SK-N-SH (cell line): Measurements from ENCODE around the gene ORC3. TPM values are rescaled to one million over a fixed set of nuclear protein-coding genes. Genes with fewer than 3 reads are reported as not detected.

Experiments used
- CTCF ChIA-PET: fragments of 300-600, 350-600 bp; formaldehyde crosslinking; extraction: SDS; loops from one replicate; lab custom pipeline; 2021; lab: Yijun Ruan, JAX
- POLR2A ChIA-PET: fragments of 350-600 bp; sonication (Branson Sonifier 250); formaldehyde crosslinking; extraction: SDS; loops from one replicate; lab custom pipeline; 2020; ENCODE audit warnings: antibody characterized with exemption, inconsistent platforms; lab: Yijun Ruan, JAX
- DNase-seq: peaks from one replicate; pipeline ENCODE4 v3.0.0; 2012
- H2AFZ ChIP-seq: fragments of 200-600 bp; sonication (generic); 2 replicates; pipeline ENCODE4 v1.8.1; 2016; ENCODE audit warnings: antibody characterized with exemption, mild to moderate bottlenecking, low read depth
- H3F3A ChIP-seq: fragments of 200-600 bp; sonication (generic); replicated peaks from 2 replicates; pipeline ENCODE3; 2016; ENCODE audit warnings: antibody characterized with exemption, mild to moderate bottlenecking; ENCODE audit not compliant: insufficient read depth
- H3K27ac ChIP-seq, 2 experiments: fragments of 200-500 bp in 1 of 2; fragments of 200-600 bp in 1 of 2; sonication (Bioruptor generic) in 1 of 2; sonication (generic), shearing (Covaris generic) in 1 of 2; 2 replicates each; pipeline versions ENCODE4 v1.5.1 to v1.6.1; 2014 to 2016; ENCODE audit warnings: low read depth in 2 of 2, inconsistent platforms in 1 of 2, low read length in 1 of 2, mild to moderate bottlenecking in 1 of 2, mixed read lengths in 1 of 2
- H3K27me3 ChIP-seq: fragments of 200-600 bp; sonication (generic), shearing (Covaris generic); 2 replicates; pipeline ENCODE4 v1.6.1; 2016; ENCODE audit warnings: mixed run types; ENCODE audit not compliant: insufficient read depth
- H3K36me3 ChIP-seq, 2 experiments: fragments of 200-500 bp in 1 of 2; fragments of 200-600 bp in 1 of 2; sonication (Bioruptor generic) in 1 of 2; sonication (generic) in 1 of 2; replicated peaks in 1 of 2; 2 replicates each; pipeline versions ENCODE3 to v1.5.1; 2014 to 2016; ENCODE audit warnings: low read length in 1 of 2, mild to moderate bottlenecking in 1 of 2; ENCODE audit not compliant: insufficient read depth in 2 of 2, control insufficient read depth in 1 of 2
- H3K4me1 ChIP-seq, 2 experiments: fragments of 200-500 bp in 1 of 2; fragments of 200-600 bp in 1 of 2; sonication (Bioruptor generic) in 1 of 2; sonication (generic), shearing (Covaris generic) in 1 of 2; 2 replicates each; pipeline versions ENCODE4 v1.5.1 to v1.6.1; 2014 to 2016; ENCODE audit warnings: low read depth in 1 of 2, low read length in 1 of 2, mixed run types in 1 of 2; ENCODE audit not compliant: insufficient read depth in 2 of 2, control insufficient read depth in 1 of 2
- H3K4me2 ChIP-seq: fragments of 200-600 bp; sonication (generic), shearing (Covaris generic); 2 replicates; pipeline ENCODE4 v1.6.1; 2017; ENCODE audit warnings: mixed run types
- H3K4me3 ChIP-seq, 2 experiments: fragments of 200-500 bp in 1 of 2; fragments of 200-600 bp in 1 of 2; sonication (Bioruptor generic) in 1 of 2; sonication (generic), shearing (Covaris generic) in 1 of 2; 2 replicates each; pipeline versions ENCODE4 v1.5.1 to v1.8.1; 2014 to 2016; ENCODE audit warnings: low read depth in 2 of 2, inconsistent platforms in 1 of 2, low read length in 1 of 2, mild to moderate bottlenecking in 1 of 2, mixed read lengths in 1 of 2, moderate library complexity in 1 of 2
- H3K79me2 ChIP-seq: fragments of 200-600 bp; sonication (generic); 2 replicates; pipeline ENCODE4 v1.8.1; 2017; ENCODE audit warnings: mild to moderate bottlenecking; ENCODE audit not compliant: insufficient read depth
- H3K9ac ChIP-seq: fragments of 200-600 bp; sonication (generic); 2 replicates; pipeline ENCODE4 v1.6.1; 2017; ENCODE audit warnings: mixed run types
- H3K9me2 ChIP-seq: fragments of 200-600 bp; sonication (generic); 2 replicates; pipeline ENCODE4 v1.6.1; 2017; ENCODE audit warnings: mixed run types
- H3K9me3 ChIP-seq: fragments of 200-600 bp; sonication (generic); 2 replicates; pipeline ENCODE4 v1.6.1; 2017; ENCODE audit warnings: mixed run types, mild to moderate bottlenecking, moderate library complexity
- H4K20me1 ChIP-seq: fragments of 200-600 bp; sonication (generic); 2 replicates; pipeline ENCODE4 v1.6.1; 2017; ENCODE audit warnings: mild to moderate bottlenecking, mixed run types; ENCODE audit not compliant: insufficient read depth
- CHD2 ChIP-seq: fragments of 150-350 bp; IDR thresholded peaks from 2 replicates; pipeline ENCODE4 v1.6.1; 2018; ENCODE audit warnings: low read length; ENCODE audit not compliant: partially characterized antibody
- ELF1 ChIP-seq: IDR thresholded peaks from 2 replicates; pipeline ENCODE4 v1.4.0; 2012
- EZH2phosphoT487 ChIP-seq: fragments of 200-600 bp; sonication (generic); IDR thresholded peaks from 2 replicates; pipeline ENCODE4 v1.6.1; 2017; ENCODE audit warnings: low read depth, mixed run types, mild to moderate bottlenecking, antibody characterized with exemption, moderate library complexity, borderline replicate concordance
- FOSL2 ChIP-seq: IDR thresholded peaks from 2 replicates; pipeline ENCODE4 v1.4.0; 2012; ENCODE audit warnings: low read depth, mild to moderate bottlenecking, moderate library complexity, borderline replicate concordance
- FOXJ3 ChIP-seq: sonication (generic); formaldehyde crosslinking; IDR thresholded peaks from 2 replicates; pipeline ENCODE4 v1.5.1; 2020; ENCODE audit warnings: mild to moderate bottlenecking, missing genetic modification reagents
- FOXM1 ChIP-seq: IDR thresholded peaks from 2 replicates; pipeline ENCODE4 v1.4.0; 2012; ENCODE audit warnings: low read depth, mild to moderate bottlenecking
- GATA2 ChIP-seq: sonication (generic); formaldehyde crosslinking; IDR thresholded peaks from 2 replicates; pipeline ENCODE4 v1.5.0; 2020; ENCODE audit warnings: mild to moderate bottlenecking, missing genetic modification reagents
- MEF2A ChIP-seq: IDR thresholded peaks from 2 replicates; pipeline ENCODE4 v1.4.0; 2012; ENCODE audit warnings: low read depth, borderline replicate concordance
- POLR2AphosphoS5 ChIP-seq: IDR thresholded peaks from 2 replicates; pipeline ENCODE4 v1.6.1; 2012; ENCODE audit warnings: low read depth, low read length
- RAD21 ChIP-seq: IDR thresholded peaks from 2 replicates; pipeline ENCODE4 v1.6.1; 2012; ENCODE audit warnings: mild to moderate bottlenecking, low read length
- RXRA ChIP-seq: IDR thresholded peaks from 2 replicates; pipeline ENCODE4 v1.4.0; 2012; ENCODE audit warnings: low read depth, mild to moderate bottlenecking, borderline replicate concordance
- SMC3 ChIP-seq: IDR thresholded peaks from 2 replicates; pipeline ENCODE4 v1.6.1; 2012; ENCODE audit warnings: low read depth, low read length, improper control_type of control experiment
- TAF1 ChIP-seq: IDR thresholded peaks from 2 replicates; pipeline ENCODE4 v1.6.1; 2012; ENCODE audit warnings: low read depth, mild to moderate bottlenecking, low read length, moderate library complexity, borderline replicate concordance
- TCF12 ChIP-seq: IDR thresholded peaks from 2 replicates; pipeline ENCODE4 v1.4.0; 2012
- TEAD4 ChIP-seq: IDR thresholded peaks from 2 replicates; pipeline ENCODE4 v1.4.0; 2012; ENCODE audit warnings: mild to moderate bottlenecking, borderline replicate concordance; ENCODE audit not compliant: insufficient read depth
- USF2 ChIP-seq: fragments of 150-350 bp; IDR thresholded peaks from 2 replicates; pipeline ENCODE4 v1.6.1; 2017; ENCODE audit warnings: antibody characterized with exemption, low read length, low read depth, borderline replicate concordance
- YY1 ChIP-seq: IDR thresholded peaks from 2 replicates; pipeline ENCODE4 v1.4.0; 2012; ENCODE audit warnings: low read depth, mild to moderate bottlenecking
- WGBS: methylation state at CpG from one replicate; pipeline ENCODE4 v1.1.6; 2017; ENCODE audit warnings: low lambda C conversion rate; 5-methylcytosine and 5-hydroxymethylcytosine counted together
- polyA plus RNA-seq, 3 experiments: library from polyadenylated mRNA; depleted of rRNA; stranded (reverse); fragments of >200 nt; gene quantifications; 2 replicates each; pipeline ENCODE4 v1.2.3, GENCODE V29; 2012
- TF ChIP-seq, protein P1 (sequence below): IDR thresholded peaks from 2 replicates; pipeline ENCODE4 v1.6.1; 2012; ENCODE audit warnings: mild to moderate bottlenecking, low read depth, low read length, moderate library complexity
- TF ChIP-seq, protein P2 (sequence below): IDR thresholded peaks from 2 replicates; pipeline ENCODE4 v1.4.0; 2012; ENCODE audit warnings: low read depth, borderline replicate concordance

The ORC3 gene
- polyA plus RNA-seq, 1 of the 3 experiments (the other 2 are of a cell fraction), result 13.3 TPM

DNA sequence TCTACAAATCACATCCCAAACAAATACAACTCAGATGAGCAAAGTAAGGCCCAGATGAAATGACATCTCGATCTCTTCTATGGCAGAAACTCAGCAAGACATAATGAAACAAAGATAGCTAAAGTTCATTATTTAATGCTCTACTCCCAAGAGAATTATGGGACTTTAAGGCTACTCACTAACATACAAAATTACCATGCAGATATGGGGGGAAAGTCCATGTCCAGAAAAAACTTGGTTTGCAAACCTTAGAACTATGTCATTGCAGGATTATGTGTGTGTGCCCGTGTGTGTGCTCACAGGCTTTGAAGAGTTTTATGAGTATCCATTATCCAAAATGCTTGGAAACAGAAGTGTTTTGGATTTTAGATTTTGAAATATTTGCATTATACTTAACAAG, 78.1 kb downstream of the ORC3 start:
- Histone ChIP-seq H3K36me3 (peaks cover 51 to 58% of the 10 kb centered on the region in 2 experiments), H3K4me2 (no peak overlapping the region), H3K9me2 (no peaks in the 10 kb centered on the region), H3K27me3 (no peaks in the 10 kb centered on the region), H3K27ac (no peak overlapping the region), H2AFZ (no peak overlapping the region), H3K9me3 (no peaks in the 10 kb centered on the region), H3K79me2 (no peaks in the 10 kb centered on the region), H3K4me3 (no peak overlapping the region), H4K20me1 (no peaks in the 10 kb centered on the region), H3K4me1 (0 out of 4 replicates have a peak, but pooled peaks cover 0 to 5% of the 10 kb centered on the region in 2 experiments), H3K9ac (no peak overlapping the region), H3F3A (peaks cover 13% of the 10 kb centered on the region)
- TF ChIP-seq ELF1, result no peak
- TF ChIP-seq USF2, result no peak
- no peak for TF ChIP-seq CHD2
- no peak for TF ChIP-seq SMC3
- TF ChIP-seq, protein P1, sequence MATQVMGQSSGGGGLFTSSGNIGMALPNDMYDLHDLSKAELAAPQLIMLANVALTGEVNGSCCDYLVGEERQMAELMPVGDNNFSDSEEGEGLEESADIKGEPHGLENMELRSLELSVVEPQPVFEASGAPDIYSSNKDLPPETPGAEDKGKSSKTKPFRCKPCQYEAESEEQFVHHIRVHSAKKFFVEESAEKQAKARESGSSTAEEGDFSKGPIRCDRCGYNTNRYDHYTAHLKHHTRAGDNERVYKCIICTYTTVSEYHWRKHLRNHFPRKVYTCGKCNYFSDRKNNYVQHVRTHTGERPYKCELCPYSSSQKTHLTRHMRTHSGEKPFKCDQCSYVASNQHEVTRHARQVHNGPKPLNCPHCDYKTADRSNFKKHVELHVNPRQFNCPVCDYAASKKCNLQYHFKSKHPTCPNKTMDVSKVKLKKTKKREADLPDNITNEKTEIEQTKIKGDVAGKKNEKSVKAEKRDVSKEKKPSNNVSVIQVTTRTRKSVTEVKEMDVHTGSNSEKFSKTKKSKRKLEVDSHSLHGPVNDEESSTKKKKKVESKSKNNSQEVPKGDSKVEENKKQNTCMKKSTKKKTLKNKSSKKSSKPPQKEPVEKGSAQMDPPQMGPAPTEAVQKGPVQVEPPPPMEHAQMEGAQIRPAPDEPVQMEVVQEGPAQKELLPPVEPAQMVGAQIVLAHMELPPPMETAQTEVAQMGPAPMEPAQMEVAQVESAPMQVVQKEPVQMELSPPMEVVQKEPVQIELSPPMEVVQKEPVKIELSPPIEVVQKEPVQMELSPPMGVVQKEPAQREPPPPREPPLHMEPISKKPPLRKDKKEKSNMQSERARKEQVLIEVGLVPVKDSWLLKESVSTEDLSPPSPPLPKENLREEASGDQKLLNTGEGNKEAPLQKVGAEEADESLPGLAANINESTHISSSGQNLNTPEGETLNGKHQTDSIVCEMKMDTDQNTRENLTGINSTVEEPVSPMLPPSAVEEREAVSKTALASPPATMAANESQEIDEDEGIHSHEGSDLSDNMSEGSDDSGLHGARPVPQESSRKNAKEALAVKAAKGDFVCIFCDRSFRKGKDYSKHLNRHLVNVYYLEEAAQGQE, result no peak
- TF ChIP-seq, protein P2, sequence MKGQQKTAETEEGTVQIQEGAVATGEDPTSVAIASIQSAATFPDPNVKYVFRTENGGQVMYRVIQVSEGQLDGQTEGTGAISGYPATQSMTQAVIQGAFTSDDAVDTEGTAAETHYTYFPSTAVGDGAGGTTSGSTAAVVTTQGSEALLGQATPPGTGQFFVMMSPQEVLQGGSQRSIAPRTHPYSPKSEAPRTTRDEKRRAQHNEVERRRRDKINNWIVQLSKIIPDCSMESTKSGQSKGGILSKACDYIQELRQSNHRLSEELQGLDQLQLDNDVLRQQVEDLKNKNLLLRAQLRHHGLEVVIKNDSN, result no peak
- no peak for TF ChIP-seq EZH2phosphoT487
- no peak for TF ChIP-seq FOSL2
- TF ChIP-seq RXRA, result no peak
- no peak for TF ChIP-seq POLR2AphosphoS5
- TF ChIP-seq FOXM1, result no peak
- no peak for TF ChIP-seq FOXJ3 (CRISPR knock-in tag)
- WGBS, result 93% methylated on average over 2 of the region's 2 CpGs
- DNase-seq, result no peak
- ChIA-PET POLR2A (no interaction called here), CTCF (no interaction called here)

DNA sequence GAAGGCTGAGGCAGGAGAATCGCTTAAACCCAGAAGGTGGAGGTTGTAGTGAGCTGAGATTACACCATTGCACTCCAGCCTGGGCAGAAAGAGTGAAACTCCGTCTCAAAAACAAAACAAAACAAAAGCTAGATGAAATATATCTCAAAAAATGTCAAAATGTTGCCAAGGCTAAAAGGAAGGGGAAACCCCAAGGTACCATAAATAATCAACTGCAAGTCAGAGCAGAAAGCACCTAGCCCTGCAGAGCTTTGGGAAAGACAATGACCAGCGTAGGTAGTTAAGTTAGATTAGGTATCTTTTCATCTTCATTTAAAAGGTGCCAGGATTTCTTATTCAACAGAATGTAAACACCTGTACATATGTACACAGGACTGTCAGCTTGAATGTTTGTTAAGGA, 79.1 kb downstream of the ORC3 start:
- WGBS, result 91% methylated on average over 3 of the region's 3 CpGs
- Histone ChIP-seq H3K9me2 (no peaks in the 10 kb centered on the region), H3K27me3 (no peaks in the 10 kb centered on the region), H3K9me3 (no peaks in the 10 kb centered on the region), H3K4me3 (no peak overlapping the region), H3K79me2 (0 out of 2 replicates have a peak, but pooled peaks cover 7% of the 10 kb centered on the region), H3K9ac (no peak overlapping the region), H3K36me3 (peaks cover 49 to 55% of the 10 kb centered on the region in 2 experiments), H2AFZ (no peak overlapping the region), H3K4me2 (no peak overlapping the region), H3F3A (peaks cover 13% of the 10 kb centered on the region), H4K20me1 (no peaks in the 10 kb centered on the region), H3K27ac (no peak overlapping the region), H3K4me1 (0 out of 4 replicates have a peak, but pooled peaks cover 0 to 5% of the 10 kb centered on the region in 2 experiments)
- POLR2A ChIA-PET, result no interaction called here
- CTCF ChIA-PET, result interaction anchor here (1.4 kb wide), 1 partner anchor 27 kb away, joined by 3 read pairs; no protein-coding TSS in a partner anchor
- no peak for DNase-seq
- TF ChIP-seq RAD21, result no peak
- no peak for TF ChIP-seq RXRA
- no peak for TF ChIP-seq FOXM1
- TF ChIP-seq TCF12, result no peak
- no peak for TF ChIP-seq ELF1
- TF ChIP-seq, protein P2, result no peak
- TF ChIP-seq YY1, result no peak
- no peak for TF ChIP-seq GATA2 (CRISPR knock-in tag)
- TF ChIP-seq MEF2A, result no peak
- TF ChIP-seq TAF1, result no peak
- no peak for TF ChIP-seq SMC3
- TF ChIP-seq USF2, result no peak
- no peak for TF ChIP-seq FOSL2
- no peak for TF ChIP-seq TEAD4
